Activated T-cell treated with anti-CD3 and anti-CD28 coated beads, Interleukin-2, amount 50 U/mL, for 48 hours (primary cell): Measurements from ENCODE around the gene SLC37A3.
A peak's percentile ranks its signal among the peaks of the same experiment; 100 is the strongest.

Source experiments
- DNase-seq, 2 experiments: peaks; one replicate each; pipeline ENCODE4 v3.0.0-alpha.2; 2020

The SLC37A3 gene

DNA sequence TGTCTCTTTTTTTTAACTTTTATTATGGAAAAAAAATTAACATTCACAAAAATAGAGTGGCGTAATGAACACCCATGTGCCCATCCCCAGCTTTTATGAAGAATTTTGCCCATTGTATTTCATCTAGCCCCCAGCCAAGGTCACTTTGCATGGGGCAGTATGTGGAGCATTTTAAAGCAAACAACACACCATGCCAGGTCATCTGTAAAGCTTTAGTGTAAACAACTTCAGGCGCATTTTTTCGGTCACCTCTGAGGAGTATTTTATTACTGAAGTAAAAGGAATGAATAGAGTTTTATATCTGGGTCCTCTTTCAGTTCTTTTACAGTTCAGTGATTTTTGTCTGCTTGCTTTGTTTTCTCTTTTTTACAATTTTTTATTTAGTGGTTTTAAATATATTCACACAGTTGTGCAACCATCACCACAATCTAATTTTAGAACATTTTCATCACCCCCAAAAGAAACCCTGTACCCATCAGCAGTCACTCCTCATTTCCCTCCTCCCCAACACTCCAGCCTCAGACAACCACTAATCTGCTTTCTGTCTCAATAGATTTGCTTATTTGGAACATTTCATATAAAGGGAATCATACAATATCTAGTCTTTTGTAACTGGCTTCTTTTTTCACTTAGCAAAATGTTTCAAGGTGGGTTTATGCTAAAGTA is 87.9 kb downstream of the SLC37A3 start:
- DNase-seq = no peak

DNA sequence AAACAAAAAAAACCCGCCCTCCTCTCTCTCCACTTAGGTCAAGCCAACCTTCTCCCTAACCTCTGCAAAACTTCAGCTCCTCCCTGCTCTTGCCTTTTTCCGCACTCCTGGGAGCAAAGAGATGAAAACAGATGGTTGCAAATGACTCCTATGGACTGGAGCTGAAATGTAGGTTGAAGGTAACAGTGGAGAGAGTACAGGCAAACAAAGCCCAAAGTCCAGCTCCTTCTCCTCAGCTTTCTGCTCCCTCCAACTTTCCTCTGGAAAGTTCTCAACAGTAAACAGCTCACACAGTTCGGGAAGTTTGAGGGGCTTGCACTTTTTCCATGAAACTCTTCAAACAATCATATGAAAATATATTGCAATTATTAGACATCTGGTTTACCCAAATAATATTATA is 90.3 kb downstream of the SLC37A3 start:
- no peak for DNase-seq

DNA sequence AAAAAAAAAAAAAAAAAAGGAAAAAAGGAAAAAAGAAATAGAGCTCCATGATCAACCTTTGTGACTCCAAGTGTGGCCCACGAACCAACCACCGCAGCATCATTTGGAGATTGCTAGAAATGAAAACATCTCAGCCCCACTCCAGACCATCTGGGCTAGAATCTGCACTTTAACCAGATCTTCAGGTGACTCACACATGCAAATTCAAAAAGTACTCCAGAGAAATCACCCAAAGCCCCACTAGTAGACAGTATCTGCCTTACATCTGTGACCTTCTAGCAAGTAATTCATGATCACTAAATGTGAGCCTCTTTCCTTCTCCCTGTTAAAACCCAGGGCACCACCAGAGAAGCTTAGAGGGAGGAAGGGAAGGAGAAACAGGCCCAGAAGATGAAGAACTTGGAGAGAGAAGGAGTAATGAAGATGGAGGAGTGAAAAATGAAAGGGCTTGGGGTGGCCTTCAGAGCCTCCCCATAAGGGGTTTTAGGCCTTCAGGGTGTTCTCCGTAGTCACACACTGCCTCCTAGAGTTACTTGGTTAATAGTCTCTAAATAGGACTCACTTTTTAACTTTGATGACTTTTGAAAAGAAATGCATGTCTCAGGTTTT is 94.0 kb downstream of the SLC37A3 start:
- peak; percentile 49 to 51 for DNase-seq

DNA sequence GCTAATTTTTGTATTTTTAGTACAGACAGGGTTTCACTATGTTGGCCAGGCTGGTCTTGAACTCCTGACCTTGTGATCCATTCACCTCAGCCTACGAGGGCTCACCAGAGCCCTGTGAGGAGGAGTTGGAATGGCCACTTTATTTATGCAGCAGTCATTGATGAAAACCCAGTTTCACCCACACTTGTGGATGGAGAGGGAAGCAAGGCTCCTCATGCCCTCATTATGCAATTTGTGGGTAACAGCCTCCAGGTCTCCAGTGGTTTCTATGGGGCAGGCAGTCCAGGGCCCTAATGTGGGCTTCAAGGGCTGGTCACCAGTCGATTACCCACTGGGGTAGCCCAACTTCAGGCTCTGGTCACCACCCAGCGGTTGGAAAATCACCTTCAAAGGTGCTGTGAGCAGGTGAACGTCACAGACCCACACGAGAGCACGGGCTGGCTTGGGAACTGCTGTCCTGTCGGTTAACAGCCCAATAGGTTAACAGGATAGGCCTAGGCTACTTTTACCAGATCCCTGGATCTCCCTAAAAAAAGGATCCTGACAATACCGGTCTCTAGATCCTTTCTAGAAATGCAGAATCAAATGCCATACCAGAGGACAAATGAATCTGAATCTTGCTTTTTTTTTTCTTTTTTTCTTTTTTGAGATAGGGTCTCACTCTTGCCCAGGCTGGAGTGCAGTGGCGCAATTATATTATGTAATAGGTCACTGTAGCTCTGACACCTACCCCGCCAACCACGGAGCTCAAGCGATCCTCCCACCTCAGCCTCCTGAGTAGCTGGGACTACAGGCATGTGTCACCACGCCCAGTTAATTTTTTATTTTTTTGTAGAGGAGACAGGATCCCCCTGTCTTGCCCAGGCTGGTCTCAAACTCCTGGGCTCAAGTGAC is 97.8 kb downstream of the SLC37A3 start:
- no peak for DNase-seq

DNA sequence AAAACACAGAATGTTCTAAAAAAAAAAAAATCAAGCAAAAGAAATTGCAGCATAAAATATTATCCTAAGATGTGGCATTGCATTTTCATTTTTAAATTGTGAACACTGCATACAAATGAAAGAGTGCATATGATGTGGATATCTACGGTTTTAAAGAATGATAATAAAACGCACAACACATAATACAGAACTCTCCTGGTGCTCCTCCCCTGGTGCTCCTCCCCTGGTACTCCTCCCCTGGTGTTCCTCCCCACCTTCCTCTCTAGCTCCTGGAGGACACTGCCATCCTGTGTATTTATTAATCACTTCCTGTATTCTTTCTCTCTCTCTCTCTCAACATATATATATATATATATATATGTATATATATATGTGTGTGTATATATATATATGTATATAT is 100.1 kb downstream of the SLC37A3 start:
- DNase-seq = no peak

DNA sequence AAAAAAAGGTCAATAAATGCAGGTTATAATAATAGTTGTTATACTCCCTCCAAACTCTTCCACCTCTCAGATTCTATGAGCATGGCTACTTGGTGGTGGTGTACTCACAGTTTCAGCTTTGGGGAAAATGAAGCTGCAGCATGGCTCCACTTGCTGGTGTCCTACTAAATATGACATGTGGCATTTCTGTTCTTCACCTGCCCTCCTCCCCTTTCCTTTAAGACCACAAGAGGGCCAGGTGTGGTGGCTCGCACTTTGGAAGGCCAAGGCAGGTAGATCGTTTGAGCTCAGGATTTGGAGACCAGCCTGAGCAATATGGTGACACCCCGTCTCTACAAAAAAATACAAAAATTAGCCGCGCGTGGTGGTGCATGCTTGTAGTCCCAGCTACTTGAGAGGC is 101.1 kb downstream of the SLC37A3 start:
- DNase-seq = no peak

DNA sequence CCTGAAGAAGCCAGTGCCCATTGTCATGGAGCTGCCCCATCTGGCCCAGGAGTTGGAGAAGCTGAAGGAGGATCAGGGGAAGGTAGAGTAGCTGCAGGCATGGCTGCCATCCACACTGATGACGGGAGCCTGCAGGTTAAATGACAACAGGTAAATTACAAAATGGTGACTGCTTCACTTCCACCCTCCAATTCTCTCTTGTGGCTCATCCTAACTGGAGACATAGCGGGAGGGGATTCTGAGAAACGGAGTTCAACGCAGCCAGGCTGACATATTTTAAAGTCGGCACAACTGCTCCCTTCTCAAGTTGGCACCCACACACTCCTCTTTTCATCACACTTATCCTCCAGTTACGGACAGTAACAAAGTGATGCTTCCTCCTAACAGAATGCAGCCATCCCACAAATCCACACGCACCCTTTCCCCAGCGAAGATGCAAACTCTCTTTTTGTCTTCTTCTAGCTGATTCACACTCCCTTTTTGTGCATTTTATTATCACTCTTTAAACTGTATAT is 103.0 kb downstream of the SLC37A3 start:
- DNase-seq = no peak

DNA sequence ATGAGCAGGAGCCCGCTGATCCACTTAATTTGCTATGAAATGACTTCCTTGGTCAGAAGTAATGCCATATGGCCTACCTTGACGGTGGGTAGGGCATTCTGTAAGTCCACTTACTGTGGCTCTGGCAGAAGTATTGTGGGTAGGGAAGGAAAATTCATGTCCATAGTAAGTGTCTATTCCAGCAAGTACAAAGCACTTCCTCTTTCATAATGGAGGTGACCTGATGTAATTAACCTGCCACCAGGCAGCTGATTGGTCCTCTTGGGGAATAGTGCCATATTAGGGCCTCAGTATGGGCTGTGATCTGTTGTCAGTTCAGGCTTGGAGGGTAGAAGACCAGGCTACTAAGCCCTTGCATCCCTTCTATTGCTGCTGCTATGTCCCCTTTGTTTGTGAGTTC is 103.9 kb downstream of the SLC37A3 start:
- no peak for DNase-seq

DNA sequence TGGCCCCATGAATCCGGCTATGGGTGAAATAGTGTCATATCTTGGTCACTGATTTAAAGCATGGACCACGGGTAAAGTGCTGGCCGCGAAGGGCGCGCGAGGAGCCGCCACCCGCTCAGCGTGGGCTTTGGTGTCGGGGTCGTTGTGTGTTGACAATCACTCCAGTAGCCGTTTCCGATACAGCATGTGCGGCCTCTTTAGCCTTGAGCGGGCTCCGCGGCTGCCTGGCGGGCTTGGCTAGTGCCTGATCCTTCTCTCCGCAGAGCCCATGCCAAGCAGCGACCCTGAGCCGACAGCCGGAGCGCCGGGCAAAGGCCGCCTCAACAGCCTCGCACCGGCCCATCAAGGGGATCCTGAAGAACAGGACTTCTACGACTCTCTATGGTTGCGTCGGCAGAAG is 105.9 kb downstream of the SLC37A3 start:
- no peak for DNase-seq

DNA sequence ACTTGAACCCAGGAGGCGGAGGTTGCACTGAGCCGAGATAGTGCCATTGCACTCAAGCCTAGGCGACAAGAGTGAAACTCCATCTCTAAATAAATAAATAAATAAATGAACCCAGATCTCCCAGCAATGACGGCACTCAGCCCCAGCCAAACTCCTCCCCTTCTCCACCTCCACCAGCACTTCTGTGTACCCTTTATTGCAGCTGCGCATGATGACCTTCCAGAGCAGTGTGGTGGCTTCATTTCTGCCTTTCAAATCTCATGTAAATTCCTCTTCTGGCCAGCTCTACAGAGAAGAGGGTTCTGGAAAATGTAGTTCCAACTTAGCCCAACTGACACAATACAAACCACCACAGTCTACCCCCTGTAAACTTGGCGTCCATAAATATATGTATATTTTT is 108.5 kb downstream of the SLC37A3 start:
- DNase-seq = no peak

DNA sequence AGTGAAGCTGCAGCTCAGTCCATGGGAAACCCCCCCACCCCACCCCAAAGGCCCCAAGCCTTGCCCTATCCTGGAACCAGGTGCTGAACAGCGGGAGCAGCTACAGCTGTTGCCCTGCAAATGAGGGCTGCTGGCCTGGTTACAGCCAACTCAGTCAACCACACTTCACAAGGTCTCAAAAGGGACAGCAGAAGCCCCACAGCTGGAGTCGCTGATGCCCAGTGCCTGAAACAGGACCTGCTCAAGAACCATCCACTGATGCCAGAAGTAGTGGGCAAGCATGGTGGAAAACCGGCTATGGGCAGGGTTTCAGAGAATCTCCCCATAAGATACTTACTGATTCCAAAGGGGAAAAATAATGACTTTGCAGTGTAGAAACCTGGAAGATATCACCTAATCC is 110.3 kb downstream of the SLC37A3 start:
- DNase-seq = no peak

DNA sequence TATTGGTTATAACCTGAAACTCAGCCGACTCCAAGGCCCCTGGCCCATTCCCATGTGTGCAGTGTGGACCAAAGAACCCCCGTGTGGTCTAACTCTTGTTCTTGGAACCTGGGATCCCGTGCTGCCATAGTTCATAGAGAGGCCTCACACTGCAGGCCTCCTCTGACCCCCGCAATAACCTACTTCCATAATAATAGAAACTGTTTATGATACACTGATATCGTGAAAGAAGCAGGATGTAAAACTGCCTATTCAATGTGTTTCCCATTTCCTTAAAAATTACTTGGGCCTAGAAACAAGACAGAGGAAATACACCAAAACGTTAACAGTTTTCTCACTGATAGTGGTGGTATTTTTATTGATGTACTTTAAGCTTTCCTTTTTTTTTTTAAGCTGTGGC is 112.4 kb downstream of the SLC37A3 start:
- DNase-seq = no peak

DNA sequence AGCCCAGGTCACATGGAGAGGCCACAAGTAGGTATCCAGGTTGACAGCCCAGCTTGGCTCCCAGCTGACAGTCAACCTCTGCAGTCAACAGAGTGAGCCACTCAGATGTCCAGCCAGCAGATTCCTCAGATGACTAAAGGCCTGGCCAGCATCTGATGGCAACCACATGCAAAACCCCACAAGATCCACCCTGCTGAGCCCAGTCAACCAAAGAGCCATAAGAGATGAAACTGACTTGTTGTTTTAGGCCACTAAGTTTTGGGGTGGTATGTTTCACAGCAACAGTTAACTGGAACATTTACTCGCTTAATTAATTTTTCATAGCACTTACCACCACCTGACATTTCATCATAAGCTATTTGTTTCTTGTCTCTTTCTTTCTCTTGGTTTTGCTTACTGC is 114.3 kb downstream of the SLC37A3 start:
- no peak for DNase-seq
